ENCODE measurements around the gene ATE1. TPM values are rescaled to one million over a fixed set of nuclear protein-coding genes. Genes with fewer than 3 reads are reported as not detected.

ATE1 gene
- total and polyA plus RNA-seq, 10 of the 15 experiments (the other 5 are each of a cell fraction or from before 2014, with no cell fraction given): 4.3 to 22.7 (median 15.9) TPM

DNA sequence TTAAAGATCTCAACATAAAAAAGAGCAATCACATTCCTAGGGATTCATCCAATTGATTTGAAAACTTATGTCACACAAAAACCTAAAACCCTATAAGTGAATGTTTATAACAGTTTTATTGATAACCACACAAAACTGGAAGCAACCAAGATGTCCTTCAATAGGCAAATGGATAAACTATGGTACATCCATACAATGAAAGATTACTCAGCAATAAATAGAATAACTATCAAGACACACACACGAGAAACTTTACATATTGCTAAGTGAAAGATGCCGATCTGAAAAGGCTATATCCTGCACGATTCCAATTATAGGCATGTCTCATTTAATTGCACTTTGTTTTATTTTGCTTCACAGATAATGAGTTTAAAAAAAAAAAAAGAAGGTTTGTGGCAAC lies 83.3 kb downstream of the ATE1 start:
- WGBS (ENCODE audit: insufficient coverage, insufficient replicate concordance, low lambda C conversion rate, missing lambda C conversion rate): 67% methylated on average over 3 of the region's 3 CpGs
- in situ Hi-C loops (cut with MboI): no loop called here
- TF ChIP-seq, protein P1, sequence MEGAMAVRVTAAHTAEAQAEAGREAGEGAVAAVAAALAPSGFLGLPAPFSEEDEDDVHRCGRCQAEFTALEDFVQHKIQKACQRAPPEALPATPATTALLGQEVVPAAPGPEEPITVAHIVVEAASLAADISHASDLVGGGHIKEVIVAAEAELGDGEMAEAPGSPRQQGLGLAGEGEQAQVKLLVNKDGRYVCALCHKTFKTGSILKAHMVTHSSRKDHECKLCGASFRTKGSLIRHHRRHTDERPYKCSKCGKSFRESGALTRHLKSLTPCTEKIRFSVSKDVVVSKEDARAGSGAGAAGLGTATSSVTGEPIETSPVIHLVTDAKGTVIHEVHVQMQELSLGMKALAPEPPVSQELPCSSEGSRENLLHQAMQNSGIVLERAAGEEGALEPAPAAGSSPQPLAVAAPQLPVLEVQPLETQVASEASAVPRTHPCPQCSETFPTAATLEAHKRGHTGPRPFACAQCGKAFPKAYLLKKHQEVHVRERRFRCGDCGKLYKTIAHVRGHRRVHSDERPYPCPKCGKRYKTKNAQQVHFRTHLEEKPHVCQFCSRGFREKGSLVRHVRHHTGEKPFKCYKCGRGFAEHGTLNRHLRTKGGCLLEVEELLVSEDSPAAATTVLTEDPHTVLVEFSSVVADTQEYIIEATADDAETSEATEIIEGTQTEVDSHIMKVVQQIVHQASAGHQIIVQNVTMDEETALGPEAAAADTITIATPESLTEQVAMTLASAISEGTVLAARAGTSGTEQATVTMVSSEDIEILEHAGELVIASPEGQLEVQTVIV (IDR thresholded peaks at IDR 0.05; ENCODE audit: borderline replicate concordance, partially characterized antibody): no peak
- TF ChIP-seq, protein P2, sequence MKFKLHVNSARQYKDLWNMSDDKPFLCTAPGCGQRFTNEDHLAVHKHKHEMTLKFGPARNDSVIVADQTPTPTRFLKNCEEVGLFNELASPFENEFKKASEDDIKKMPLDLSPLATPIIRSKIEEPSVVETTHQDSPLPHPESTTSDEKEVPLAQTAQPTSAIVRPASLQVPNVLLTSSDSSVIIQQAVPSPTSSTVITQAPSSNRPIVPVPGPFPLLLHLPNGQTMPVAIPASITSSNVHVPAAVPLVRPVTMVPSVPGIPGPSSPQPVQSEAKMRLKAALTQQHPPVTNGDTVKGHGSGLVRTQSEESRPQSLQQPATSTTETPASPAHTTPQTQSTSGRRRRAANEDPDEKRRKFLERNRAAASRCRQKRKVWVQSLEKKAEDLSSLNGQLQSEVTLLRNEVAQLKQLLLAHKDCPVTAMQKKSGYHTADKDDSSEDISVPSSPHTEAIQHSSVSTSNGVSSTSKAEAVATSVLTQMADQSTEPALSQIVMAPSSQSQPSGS (IDR thresholded peaks at IDR 0.05; ENCODE audit: low read length): no peak
- TF ChIP-seq, protein P3, sequence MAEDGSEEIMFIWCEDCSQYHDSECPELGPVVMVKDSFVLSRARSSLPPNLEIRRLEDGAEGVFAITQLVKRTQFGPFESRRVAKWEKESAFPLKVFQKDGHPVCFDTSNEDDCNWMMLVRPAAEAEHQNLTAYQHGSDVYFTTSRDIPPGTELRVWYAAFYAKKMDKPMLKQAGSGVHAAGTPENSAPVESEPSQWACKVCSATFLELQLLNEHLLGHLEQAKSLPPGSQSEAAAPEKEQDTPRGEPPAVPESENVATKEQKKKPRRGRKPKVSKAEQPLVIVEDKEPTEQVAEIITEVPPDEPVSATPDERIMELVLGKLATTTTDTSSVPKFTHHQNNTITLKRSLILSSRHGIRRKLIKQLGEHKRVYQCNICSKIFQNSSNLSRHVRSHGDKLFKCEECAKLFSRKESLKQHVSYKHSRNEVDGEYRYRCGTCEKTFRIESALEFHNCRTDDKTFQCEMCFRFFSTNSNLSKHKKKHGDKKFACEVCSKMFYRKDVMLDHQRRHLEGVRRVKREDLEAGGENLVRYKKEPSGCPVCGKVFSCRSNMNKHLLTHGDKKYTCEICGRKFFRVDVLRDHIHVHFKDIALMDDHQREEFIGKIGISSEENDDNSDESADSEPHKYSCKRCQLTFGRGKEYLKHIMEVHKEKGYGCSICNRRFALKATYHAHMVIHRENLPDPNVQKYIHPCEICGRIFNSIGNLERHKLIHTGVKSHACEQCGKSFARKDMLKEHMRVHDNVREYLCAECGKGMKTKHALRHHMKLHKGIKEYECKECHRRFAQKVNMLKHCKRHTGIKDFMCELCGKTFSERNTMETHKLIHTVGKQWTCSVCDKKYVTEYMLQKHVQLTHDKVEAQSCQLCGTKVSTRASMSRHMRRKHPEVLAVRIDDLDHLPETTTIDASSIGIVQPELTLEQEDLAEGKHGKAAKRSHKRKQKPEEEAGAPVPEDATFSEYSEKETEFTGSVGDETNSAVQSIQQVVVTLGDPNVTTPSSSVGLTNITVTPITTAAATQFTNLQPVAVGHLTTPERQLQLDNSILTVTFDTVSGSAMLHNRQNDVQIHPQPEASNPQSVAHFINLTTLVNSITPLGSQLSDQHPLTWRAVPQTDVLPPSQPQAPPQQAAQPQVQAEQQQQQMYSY (CRISPR knock-in tag; IDR thresholded peaks at IDR 0.05): no peak
- TF ChIP-seq BACH1 (IDR thresholded peaks at IDR 0.05; ENCODE audit: borderline replicate concordance): no peak
- TF ChIP-seq MYB (IDR thresholded peaks at IDR 0.05; ENCODE audit: borderline replicate concordance, low read depth, low read length): no peak
- no peak for TF ChIP-seq NFYB (IDR thresholded peaks at IDR 0.05; ENCODE audit: insufficient read depth, low read depth, low read length)
- TF ChIP-seq, protein P4, sequence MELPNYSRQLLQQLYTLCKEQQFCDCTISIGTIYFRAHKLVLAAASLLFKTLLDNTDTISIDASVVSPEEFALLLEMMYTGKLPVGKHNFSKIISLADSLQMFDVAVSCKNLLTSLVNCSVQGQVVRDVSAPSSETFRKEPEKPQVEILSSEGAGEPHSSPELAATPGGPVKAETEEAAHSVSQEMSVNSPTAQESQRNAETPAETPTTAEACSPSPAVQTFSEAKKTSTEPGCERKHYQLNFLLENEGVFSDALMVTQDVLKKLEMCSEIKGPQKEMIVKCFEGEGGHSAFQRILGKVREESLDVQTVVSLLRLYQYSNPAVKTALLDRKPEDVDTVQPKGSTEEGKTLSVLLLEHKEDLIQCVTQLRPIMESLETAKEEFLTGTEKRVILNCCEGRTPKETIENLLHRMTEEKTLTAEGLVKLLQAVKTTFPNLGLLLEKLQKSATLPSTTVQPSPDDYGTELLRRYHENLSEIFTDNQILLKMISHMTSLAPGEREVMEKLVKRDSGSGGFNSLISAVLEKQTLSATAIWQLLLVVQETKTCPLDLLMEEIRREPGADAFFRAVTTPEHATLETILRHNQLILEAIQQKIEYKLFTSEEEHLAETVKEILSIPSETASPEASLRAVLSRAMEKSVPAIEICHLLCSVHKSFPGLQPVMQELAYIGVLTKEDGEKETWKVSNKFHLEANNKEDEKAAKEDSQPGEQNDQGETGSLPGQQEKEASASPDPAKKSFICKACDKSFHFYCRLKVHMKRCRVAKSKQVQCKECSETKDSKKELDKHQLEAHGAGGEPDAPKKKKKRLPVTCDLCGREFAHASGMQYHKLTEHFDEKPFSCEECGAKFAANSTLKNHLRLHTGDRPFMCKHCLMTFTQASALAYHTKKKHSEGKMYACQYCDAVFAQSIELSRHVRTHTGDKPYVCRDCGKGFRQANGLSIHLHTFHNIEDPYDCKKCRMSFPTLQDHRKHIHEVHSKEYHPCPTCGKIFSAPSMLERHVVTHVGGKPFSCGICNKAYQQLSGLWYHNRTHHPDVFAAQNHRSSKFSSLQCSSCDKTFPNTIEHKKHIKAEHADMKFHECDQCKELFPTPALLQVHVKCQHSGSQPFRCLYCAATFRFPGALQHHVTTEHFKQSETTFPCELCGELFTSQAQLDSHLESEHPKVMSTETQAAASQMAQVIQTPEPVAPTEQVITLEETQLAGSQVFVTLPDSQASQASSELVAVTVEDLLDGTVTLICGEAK (IDR thresholded peaks at IDR 0.05; ENCODE audit: borderline replicate concordance): no peak
- TF ChIP-seq, protein P5, sequence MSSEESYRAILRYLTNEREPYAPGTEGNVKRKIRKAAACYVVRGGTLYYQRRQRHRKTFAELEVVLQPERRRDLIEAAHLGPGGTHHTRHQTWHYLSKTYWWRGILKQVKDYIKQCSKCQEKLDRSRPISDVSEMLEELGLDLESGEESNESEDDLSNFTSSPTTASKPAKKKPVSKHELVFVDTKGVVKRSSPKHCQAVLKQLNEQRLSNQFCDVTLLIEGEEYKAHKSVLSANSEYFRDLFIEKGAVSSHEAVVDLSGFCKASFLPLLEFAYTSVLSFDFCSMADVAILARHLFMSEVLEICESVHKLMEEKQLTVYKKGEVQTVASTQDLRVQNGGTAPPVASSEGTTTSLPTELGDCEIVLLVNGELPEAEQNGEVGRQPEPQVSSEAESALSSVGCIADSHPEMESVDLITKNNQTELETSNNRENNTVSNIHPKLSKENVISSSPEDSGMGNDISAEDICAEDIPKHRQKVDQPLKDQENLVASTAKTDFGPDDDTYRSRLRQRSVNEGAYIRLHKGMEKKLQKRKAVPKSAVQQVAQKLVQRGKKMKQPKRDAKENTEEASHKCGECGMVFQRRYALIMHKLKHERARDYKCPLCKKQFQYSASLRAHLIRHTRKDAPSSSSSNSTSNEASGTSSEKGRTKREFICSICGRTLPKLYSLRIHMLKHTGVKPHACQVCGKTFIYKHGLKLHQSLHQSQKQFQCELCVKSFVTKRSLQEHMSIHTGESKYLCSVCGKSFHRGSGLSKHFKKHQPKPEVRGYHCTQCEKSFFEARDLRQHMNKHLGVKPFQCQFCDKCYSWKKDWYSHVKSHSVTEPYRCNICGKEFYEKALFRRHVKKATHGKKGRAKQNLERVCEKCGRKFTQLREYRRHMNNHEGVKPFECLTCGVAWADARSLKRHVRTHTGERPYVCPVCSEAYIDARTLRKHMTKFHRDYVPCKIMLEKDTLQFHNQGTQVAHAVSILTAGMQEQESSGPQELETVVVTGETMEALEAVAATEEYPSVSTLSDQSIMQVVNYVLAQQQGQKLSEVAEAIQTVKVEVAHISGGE (CRISPR knock-in tag; IDR thresholded peaks at IDR 0.05): no peak

More for the DNA sequence above, 83.3 kb downstream of the ATE1 start:
- DNase-seq (ENCODE audit: low read depth, low spot score): no peak
- Histone ChIP-seq H4K20me1 (ENCODE audit: control insufficient read depth, insufficient read depth) (no peaks in the 10 kb centered on the region), H3K4me3 (no peak overlapping the region), H3K9ac (ENCODE audit: control insufficient read depth, insufficient read depth, low read length) (no peak overlapping the region), H3K4me1 (ENCODE audit: control insufficient read depth, insufficient read depth, low read length) (no peaks in the 10 kb centered on the region), H3K4me2 (ENCODE audit: control insufficient read depth, insufficient read depth) (no peak overlapping the region), H3K9me3 (replicated peaks; ENCODE audit: control insufficient read depth, insufficient read depth, low read length) (no peaks in the 10 kb centered on the region; the same call in 2 of the 3 replicates), H3K79me2 (ENCODE audit: control insufficient read depth, insufficient read depth, low read length) (no peaks in the 10 kb centered on the region), H3K27ac (ENCODE audit: control insufficient read depth, insufficient read depth) (no peak overlapping the region), H2AFZ (ENCODE audit: control insufficient read depth, low read depth, low read length) (no peak overlapping the region), H3K36me3 (ENCODE audit: control insufficient read depth in 2 of 2, insufficient read depth in 2 of 2, low read length in 1 of 2) (no peaks in the 10 kb centered on the region; a peak in 1 of 4 replicates), H3K27me3 (replicated peaks in 1 of 2; ENCODE audit: control insufficient read depth in 2 of 2, insufficient read depth in 2 of 2, low read length in 1 of 2) (no peaks in the 10 kb centered on the region)
- CTCF ChIA-PET: no interaction called here
- RAD21 ChIA-PET (ENCODE audit: unreplicated experiment): no interaction called here
- no TSS peak for BruUV-seq (replicated peaks)
- intact Hi-C loops (cut with micrococcal nuclease; ENCODE audit: unreplicated experiment): no loop called here
- no peak for ATAC-seq
- POLR2A ChIA-PET: no interaction called here
- FAIRE-seq: no peak
- SMC1A ChIA-PET (ENCODE audit: uncharacterized antibody, unreplicated experiment): no interaction called here

All from GM12878 (cell line).